Coronary artery (tissue), 2 donors: Measurements from ENCODE around the gene STX1B.
A peak's percentile ranks its signal among the peaks of the same experiment; 100 is the strongest.

Experiments
- DNase-seq: peaks from one replicate; pipeline ENCODE4 v3.0.0-alpha.2; 2017; ENCODE audit warnings: low spot score
- H3K27ac ChIP-seq, 2 donors: fragments of 200-600 bp; sonication (generic); one replicate each; pipeline ENCODE4 v1.5.1; 2016 to 2019
- H3K4me3 ChIP-seq: fragments of 200-600 bp; sonication (generic); 2 replicates; pipeline ENCODE4 v1.5.1; 2016; ENCODE audit warnings: mild to moderate bottlenecking, moderate library complexity
- TF ChIP-seq, protein P1 (sequence below): fragments of 200-600 bp; sonication (generic); IDR thresholded peaks from one replicate; pipeline ENCODE4 v1.5.1; 2019; ENCODE audit warnings: antibody characterized with exemption

The STX1B gene

DNA sequence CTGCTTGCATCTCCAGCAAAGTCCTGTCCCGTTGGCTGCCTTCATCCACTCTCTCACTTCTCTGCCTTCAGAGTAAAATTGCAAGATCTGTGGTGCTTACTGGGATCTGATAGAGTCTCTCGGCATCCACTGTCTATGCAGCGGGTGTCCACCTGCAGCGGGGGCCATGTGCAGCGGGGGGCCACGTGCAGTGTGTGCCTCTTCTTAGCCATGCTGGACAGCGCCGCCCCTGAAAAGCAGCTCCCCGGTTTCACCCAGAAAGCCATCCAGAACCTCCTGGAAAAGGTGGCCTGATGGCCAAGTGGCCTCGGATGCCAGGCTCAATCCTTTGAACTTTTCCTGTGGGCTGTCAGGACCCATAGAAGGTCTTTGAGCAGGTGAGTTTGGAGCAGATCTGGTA is 32.4 kb upstream of the STX1B start:
- TF ChIP-seq, protein P1, sequence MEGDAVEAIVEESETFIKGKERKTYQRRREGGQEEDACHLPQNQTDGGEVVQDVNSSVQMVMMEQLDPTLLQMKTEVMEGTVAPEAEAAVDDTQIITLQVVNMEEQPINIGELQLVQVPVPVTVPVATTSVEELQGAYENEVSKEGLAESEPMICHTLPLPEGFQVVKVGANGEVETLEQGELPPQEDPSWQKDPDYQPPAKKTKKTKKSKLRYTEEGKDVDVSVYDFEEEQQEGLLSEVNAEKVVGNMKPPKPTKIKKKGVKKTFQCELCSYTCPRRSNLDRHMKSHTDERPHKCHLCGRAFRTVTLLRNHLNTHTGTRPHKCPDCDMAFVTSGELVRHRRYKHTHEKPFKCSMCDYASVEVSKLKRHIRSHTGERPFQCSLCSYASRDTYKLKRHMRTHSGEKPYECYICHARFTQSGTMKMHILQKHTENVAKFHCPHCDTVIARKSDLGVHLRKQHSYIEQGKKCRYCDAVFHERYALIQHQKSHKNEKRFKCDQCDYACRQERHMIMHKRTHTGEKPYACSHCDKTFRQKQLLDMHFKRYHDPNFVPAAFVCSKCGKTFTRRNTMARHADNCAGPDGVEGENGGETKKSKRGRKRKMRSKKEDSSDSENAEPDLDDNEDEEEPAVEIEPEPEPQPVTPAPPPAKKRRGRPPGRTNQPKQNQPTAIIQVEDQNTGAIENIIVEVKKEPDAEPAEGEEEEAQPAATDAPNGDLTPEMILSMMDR, result no peak
- H3K4me3 ChIP-seq, result no peak overlapping the region
- H3K27ac ChIP-seq, result no peak overlapping the region
- DNase-seq, result no peak

DNA sequence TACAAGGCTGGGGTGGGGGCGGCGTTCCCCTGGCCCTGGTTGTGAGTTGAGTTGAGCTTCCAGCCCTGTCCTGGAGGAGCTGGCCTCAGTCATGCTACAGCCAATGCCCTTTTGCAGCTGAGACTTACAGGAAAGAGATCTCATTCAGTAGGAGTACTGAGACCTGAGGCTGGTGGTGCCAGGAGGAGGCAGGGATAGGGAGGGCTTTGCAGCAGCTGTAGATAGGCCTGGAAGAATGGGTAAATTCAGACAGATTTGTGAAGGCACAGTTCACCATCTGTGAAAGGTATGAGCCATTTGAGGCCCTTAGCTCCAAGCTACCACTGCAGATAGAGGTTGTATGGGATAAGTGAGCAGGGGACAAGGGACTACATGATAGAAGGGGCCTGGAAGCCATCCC is 28.6 kb upstream of the STX1B start:
- Histone ChIP-seq H3K27ac (no peak overlapping the region), H3K4me3 (no peak overlapping the region)
- TF ChIP-seq, protein P1, result no peak
- DNase-seq, result no peak

- no peak for DNase-seq
- Histone ChIP-seq H3K4me3 (no peak overlapping the region), H3K27ac (no peak overlapping the region)
- TF ChIP-seq, protein P1, result no peak
Observed at GRCh38 chr16:31036691-31037090, 26.3 kb upstream of the STX1B start.

DNA sequence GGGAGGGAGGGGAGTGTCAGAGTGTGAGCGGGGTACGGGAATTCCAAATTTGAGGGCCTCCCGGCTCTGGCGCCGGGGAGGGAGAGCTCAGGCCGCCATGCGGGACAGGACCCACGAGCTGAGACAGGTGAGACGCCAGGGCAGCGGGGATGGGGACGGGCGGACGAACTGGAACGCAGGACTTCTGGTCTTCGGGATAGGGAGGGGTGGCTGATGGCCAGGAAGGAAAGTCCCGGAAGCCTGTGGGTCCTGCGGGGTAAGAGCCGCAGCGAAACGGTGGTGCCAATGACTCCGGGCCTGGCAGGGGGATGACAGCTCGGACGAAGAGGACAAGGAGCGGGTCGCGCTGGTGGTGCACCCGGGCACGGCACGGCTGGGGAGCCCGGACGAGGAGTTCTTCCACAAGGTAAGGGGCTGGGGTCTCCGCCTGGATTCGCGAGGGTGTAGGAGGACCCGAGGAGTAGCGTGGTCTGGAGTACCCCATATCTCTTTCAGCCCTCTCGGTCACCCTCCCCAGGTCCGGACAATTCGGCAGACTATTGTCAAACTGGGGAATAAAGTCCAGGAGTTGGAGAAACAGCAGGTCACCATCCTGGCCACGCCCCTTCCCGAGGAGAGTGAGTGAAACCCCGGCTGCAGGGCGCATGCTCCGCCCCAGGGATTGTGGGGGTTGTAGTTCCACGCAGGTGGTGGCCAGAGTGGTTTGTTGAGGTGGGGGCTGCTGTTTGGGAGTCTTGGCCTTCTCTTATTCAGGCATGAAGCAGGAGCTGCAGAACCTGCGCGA is 23.5 kb upstream of the STX1B start:
- DNase-seq, result peak; percentile 91
- H3K27ac ChIP-seq, result peak overlapping the region; percentile 92 to 95
- peak overlapping the region; percentile 85 for H3K4me3 ChIP-seq
- TF ChIP-seq, protein P1, result no peak

DNA sequence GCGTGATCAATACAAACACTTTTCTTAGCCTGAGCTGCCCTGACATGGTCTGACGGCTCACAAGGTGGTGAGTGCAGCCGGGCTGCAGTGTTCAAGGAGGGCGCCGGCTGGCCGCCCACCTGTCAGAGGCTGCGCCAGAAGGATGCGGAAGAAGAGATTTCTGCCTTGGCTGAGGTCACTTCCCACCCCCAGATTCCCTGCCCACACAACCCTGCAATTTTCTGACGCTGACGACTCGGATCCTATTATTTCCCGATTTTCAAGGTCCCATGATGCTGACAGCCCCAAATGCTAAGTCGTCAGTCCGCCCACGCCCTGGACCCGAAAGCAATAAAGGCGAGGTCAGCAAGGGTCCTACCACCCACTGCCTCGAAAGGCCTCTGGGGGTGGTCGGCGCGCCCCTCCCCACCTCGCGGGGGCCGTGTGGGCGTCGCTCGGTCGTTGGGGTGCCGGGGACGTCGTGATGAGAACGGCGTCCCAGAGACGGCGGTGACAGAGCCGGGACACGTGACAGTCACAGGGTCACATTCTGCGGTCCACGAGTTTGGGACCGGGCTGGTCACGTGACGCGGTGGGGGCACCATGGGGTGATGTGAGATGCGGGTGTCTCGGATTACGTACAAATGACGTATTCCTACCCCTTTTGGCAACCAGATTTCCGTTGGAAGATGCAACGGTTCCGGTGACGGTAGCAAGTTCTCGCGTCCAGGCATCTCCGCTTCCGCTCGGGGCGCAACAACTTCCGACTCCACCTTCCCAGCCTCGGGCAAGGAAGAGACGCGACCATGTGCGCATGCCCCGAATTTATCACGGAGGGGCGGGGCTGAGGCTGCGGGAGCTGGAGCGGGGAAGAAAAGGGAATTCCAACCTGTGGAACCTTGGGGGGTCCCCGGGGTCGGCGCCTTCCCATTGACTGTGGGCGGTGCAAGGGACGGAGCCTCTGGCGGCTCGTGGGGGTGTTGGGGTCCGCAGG is 22.6 kb upstream of the STX1B start, which contains the start of gene STX4:
Gene STX4, plus strand, starts transcription at position 823 of the 973 bp plus-strand sequence. CDS start 248 bp downstream, outside the sequence.
- peak; percentile 99 for DNase-seq
- TF ChIP-seq, protein P1, result no peak
- Histone ChIP-seq H3K4me3 (peak within 1 kb of the TSS; percentile 85), H3K27ac (peak within 1 kb of the TSS; percentile 92 to 95)

DNA sequence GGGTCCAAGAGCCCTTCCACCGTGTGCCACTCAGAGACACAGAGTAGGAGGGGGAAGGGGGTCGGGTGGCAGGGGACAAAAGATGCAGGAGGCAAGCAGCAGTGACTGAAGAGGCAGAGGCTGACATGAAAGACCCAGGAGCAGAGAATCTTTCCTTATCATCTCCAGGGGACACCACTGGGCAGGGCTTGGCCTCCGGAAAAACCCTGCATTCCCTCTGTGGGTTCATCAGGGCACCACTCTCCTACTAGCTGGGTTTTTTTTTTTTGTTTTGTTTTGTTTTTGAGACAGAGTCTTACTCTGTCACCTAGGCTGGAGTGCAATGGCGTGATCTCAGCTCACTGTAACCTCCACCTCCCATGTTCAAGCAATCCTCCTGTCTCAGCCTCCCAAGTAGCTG is 20.8 kb upstream of the STX1B start:
- no peak overlapping the region for H3K27ac ChIP-seq
- TF ChIP-seq, protein P1, result no peak
- no peak overlapping the region for H3K4me3 ChIP-seq
- DNase-seq, result no peak
